HPDE6-E6E7 (cell line): ENCODE data around the gene ATP13A3.

Experiments used
- DNase-seq: peaks from one replicate; pipeline ENCODE4 v3.0.0; 2011; ENCODE audit warnings: missing footprints; ENCODE audit errors: extremely low spot score

Gene ATP13A3

DNA sequence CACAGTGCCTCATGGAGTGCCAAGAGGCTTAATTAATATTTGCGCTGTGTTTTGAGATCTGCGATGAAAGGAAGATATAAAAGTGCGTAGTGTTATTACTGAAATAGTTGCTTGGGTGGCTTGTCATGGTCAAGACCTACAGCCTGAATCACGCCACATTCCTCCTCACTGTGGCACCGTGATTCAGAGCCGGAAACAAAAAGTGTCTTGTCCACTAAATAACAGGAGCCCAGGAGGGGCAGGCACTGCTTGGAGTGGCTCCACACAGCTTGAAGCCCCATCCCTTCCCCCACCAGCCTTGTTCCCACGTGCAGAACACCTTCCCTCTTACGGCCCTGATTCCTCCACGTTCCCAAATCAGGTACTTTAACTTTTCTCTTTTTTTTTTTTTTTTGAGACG lies 116.0 kb downstream of the ATP13A3 start:
- no peak for DNase-seq

DNA sequence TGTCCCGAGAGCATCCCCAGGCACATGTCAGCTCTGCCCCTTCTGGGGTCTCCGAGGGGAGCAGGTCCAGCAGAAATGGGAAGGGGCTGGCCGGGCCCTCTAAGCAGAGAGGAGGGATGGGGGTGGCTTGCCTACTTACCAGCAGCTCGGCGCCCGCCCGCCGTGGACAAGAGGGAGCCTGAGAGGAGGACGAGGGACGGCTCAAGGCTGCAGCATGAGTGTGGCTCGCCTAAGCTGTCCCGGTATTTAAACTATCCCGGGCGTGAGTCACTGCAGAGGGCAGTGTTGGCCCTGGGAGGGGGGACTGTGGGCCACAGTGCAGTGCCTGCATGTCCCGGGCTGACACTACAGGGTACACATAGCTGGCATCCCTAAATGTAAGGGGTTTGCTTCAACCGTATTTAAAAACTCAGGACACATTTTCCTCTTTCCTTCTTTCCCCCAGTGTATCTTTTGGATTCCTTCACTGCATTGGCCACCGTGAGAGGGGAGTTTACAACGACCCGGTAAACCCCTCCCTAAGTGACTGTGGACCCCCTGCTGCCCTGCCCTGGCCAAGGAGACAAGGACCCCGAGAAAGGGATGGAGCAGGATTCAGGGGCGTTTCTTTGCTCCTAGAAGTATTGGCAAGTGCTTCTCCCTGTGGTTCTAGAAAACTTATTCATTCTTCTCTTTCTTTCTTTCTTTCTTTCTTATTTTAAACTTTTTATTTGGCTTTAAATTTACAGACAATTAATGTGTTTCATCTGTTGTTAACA lies 117.1 kb downstream of the ATP13A3 start, which contains the start of gene LRRC15:
LRRC15 (minus strand) TSS at position 222 of the 758 bp plus-strand sequence. CDS start 8,700 bp downstream, outside the sequence.
- peak; percentile 34 for DNase-seq

DNA sequence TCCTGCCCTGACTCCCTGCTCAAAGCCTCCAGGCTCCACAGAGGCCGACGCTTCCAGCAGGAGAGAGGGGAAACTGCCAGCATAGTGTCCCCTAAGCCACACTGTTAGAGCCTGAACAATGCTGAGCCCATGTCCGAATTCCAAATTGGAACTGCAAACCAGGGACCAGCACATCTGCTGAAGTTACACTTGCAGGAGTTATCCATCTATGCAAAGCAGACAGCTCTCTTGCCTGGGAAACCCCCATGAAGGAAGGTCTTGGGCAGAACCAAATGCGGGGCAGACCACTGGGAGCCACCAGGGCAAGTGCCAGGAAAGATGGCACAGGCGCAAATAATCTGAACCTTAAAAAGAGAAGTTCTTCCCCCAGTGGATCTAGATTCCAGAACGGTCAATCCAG lies 117.9 kb downstream of the ATP13A3 start:
- DNase-seq, result no peak

DNA sequence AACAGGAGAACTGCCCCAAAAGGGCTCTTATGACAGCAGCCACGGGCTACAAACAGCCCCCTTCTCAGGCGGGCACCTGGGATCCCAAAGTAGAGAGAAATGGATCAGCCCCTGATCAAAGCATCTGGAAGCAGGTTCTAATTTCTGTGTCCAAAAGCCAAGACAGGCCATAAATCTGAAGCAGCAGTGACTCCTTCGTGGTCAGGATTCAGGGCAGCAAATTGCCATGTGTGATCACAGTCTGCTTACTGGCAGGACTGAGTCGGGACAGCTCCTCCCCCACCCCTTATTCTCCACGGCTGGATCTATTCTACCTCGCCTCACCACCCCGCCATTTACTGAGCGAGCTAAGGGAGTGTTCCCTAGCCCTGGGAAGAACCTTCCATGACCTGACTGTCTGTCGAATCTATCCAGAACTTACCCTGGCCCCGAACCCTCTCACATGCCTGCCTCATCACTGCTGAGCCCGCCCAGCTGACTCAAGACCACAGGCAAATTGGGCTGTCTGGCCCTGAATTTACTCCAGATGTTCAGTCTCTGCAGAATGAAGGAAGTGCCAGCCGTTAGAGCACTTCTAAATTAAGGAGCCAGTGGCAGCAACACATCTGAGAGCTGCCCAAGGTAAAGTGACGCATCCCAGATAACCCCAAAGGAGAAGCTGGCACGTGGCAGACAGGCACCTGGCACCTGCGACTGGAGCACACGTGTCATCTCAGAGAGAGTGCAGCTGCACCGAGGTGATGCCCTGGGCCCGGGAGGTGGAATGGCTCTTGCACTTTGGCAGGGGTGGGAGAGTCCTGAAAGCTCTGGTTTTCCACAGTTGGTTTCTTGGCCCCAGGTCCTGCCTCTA lies 118.6 kb downstream of the ATP13A3 start:
- DNase-seq, result no peak

DNA sequence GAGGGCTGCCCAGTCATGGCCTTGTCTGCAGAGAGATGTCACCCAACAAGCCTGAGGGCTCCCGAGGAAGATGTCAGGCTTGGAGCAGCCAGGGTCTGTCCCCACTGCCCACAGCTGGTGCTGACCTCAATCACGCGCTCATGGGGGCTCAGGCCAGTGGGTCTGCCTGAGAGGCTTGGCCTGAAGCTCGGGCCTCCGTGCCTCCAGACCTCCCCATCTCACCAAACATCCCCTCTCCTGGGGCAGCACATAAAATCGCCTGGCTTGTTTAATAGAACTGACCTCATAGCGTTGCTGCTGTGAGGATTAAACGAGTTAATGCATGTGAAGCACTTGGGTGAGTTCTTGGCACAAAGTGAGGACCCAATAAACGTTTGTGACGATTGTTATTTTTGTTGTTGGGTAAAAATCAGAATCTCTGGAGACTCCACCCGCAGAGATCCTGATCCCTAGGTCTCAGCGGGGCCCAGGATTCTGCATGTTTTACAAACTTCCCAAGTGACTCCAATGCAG lies 120.8 kb downstream of the ATP13A3 start:
- no peak for DNase-seq

DNA sequence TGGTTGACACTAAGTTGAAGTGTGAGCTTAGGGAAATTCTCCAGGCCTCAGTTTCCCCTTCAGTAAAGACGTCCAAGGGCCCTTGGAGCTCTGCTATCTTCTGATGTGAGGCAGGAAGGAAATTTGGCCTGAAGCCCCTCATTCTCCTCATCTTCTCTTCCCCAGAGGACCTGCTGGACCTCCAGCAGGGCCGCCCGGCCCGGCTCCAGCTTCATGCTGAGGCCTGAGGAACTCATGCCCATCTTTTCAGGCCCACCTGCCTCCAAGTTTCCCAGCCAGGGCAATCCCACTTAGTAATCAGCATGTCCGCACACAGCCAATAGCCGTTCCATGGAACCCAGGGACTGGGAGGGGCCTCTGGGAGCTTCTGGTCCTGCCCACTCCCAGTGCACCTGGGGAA lies 121.3 kb downstream of the ATP13A3 start:
- no peak for DNase-seq

DNA sequence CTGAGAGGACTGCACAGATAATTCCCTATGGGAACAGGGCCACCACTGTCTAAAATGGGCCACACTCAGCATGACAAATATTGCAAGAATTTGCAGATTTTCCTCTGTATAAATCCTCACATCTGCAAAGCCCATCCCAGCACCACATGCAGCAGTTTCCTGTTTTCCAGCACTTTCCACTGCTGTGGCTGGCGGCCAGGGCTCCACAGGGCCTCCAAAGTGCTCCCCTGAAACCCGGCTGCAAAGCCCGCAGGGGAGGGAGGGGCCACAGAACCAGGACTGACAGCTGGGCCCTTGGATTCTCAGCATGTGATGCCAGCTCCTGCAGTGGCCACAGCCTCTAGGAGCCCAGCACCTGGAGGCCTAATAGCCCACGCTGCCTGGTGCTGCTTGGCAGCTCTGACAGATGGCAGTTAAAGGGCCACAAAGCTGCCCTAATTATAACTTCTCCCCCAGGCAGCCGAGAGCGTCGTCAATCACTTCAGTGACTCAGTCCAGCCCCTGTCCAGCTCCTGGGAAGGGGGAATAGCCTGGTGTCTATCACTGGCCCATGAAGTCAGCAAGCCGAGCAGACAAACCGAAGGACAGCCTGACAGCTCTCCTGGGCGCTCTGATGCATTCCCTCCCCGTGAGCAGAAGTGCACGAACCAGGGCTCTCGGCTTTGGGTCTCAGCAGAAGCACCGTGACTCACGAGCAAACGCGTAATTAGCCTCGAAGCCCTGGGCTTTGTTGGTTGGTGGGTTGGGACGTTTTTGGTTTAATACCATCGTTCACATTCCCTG lies 122.0 kb downstream of the ATP13A3 start:
- no peak for DNase-seq

DNA sequence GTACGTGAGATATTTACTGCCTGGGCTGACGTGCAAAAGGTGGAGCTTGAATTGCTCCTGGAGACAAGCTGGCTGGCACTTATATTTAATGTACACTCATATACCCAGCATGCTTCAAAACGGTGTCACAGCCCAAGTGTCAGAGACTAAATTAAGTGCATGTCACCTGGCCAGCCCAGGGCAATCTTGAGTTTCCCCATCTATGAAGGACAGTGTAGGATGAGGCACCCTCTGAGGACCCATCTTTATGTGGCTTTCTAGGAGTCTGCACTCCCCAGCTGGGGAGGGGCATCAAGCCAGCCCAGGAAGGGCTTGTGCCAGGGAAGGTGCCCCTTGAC lies 122.5 kb downstream of the ATP13A3 start:
- DNase-seq, result no peak

DNA sequence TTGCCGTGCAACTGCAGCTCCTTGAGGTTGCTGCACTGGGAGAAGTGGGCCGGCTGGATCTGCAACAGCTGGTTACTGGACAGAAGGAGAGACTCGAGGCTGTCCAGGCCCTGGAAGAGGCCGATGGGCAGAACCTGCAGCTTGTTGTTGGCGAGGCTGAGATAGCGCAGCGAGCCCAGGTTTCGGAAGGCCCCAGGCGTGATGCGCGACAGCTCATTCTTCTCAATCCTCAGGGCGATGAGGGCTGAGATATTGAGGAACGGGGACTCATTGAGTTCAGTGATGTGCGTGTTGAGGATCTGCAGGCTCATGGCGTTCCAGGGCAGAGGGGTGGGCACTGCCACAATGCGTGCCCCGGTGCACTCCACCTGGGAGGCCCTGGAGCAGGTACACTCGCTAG lies 126.2 kb downstream of the ATP13A3 start:
- DNase-seq, result no peak

DNA sequence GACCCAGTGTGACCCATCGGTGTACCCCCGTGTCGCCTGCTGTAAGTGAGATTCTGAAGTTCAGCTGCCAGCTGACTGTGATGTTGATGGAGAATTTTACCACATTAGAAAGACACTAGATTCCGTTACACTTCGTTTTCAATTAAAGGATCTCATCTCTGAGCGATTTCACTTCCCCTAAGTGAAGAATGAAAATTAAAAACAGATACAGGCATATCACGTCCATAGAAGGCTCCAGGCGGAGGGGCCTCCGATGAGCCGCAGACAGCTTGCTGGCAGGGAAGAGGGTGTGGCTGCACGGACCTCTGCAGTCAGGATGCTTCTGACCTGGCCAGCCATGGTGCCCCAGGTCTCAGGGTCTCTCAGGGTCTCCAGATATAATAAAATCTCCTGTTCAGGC lies 129.1 kb downstream of the ATP13A3 start:
- DNase-seq, result no peak

DNA sequence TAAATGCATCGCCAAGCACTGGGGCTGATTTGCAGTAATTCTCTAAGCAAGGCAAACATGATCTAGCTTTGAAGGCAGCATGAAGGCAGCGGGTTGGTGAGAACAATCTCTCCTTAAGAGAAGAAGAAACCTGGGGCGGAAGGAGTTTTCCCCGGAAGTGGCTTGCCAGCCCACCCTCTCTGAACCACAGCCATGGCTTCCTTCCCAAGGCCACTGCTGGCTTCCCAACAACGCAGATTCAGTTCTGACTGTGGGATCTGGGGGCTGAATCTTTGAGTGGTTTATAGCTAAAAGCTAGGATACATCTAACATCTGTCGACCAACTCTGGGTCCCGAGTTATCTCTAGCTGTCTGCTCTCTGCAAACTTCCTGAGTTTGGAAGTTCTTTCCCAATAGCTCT lies 131.4 kb downstream of the ATP13A3 start:
- no peak for DNase-seq

DNA sequence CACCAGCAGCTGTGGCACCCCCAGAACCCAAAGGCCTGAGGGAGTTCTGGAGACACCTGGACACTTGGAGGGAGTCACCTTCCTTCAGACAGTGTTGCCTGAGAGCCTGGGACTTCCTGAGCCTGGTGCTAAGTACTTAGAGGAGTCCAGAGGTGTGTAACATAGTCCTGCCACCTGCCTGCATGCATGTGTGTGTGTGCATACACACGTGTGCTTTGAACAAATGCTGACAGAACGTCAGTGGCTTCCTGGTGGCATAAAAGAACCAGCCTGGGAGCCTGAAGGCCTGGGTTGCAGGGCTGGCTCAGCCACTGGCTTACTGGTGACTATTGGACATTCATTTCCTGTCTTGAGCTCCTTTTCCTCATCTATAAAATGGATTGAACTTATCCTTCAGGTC lies 132.5 kb downstream of the ATP13A3 start:
- DNase-seq, result no peak
